HG02938 (cell line): ENCODE measurements around the gene TMEM43.

Experiments
- ATAC-seq: cut with Tn5 transposase; IDR thresholded peaks from one replicate; pipeline ENCODE4 v1.9.1; 2021; ENCODE audit warnings: mild to moderate bottlenecking, moderate library complexity; ENCODE audit not compliant: unreplicated experiment

TMEM43 gene

GRCh38 chr3:14150491-14151230 lies 25.8 kb downstream of the TMEM43 start:
- ATAC-seq = no peak

- ATAC-seq = no peak
Measured at GRCh38 chr3:14151471-14152083, 26.7 kb downstream of the TMEM43 start.

GRCh38 chr3:14152233-14152962 lies 27.5 kb downstream of the TMEM43 start:
- ATAC-seq = no peak

- ATAC-seq = no peak
Measured at GRCh38 chr3:14152963-14153355, 28.1 kb downstream of the TMEM43 start.

GRCh38 chr3:14153663-14154062 lies 28.8 kb downstream of the TMEM43 start:
- no peak for ATAC-seq

GRCh38 chr3:14154276-14154675 lies 29.4 kb downstream of the TMEM43 start:
- ATAC-seq = no peak

GRCh38 chr3:14154895-14155440 lies 30.1 kb downstream of the TMEM43 start:
- ATAC-seq = no peak

- ATAC-seq = no peak
Measured at GRCh38 chr3:14156201-14156600, 31.3 kb downstream of the TMEM43 start.

- no peak for ATAC-seq
Measured at GRCh38 chr3:14156843-14157561, 32.1 kb downstream of the TMEM43 start.

GRCh38 chr3:14157951-14158350 lies 33.1 kb downstream of the TMEM43 start:
- ATAC-seq = no peak

GRCh38 chr3:14158370-14158769 lies 33.5 kb downstream of the TMEM43 start:
- no peak for ATAC-seq

GRCh38 chr3:14159426-14159825 lies 34.6 kb downstream of the TMEM43 start:
- no peak for ATAC-seq

- ATAC-seq = no peak
Measured at GRCh38 chr3:14161282-14161681, 36.4 kb downstream of the TMEM43 start.

GRCh38 chr3:14162178-14162577 lies 37.3 kb downstream of the TMEM43 start:
- no peak for ATAC-seq

- no peak for ATAC-seq
Measured at GRCh38 chr3:14166877-14167603, 42.2 kb downstream of the TMEM43 start.

- ATAC-seq = no peak
Measured at GRCh38 chr3:14169435-14169834, 44.6 kb downstream of the TMEM43 start.

GRCh38 chr3:14169871-14170270 lies 45.0 kb downstream of the TMEM43 start:
- ATAC-seq = no peak

GRCh38 chr3:14170531-14171159 lies 45.8 kb downstream of the TMEM43 start:
- no peak for ATAC-seq

GRCh38 chr3:14172496-14172895 lies 47.6 kb downstream of the TMEM43 start:
- ATAC-seq = no peak

- no peak for ATAC-seq
Measured at GRCh38 chr3:14174483-14174882, 49.6 kb downstream of the TMEM43 start.
